SK-N-SH treated with all-trans-retinoic acid at 6 μM for 48 hours (cell line): ENCODE data around the gene TMC6.

Experiments used
- TF ChIP-seq, protein P1 (sequence below): fragments of 250-450 bp; sonication (Bioruptor Pico); IDR thresholded peaks from 2 replicates; pipeline ENCODE4 v1.5.0; 2020; ENCODE audit warnings: mild to moderate bottlenecking, moderate library complexity
- TF ChIP-seq, protein P2 (sequence below): fragments of 250-450 bp; sonication (Bioruptor Pico); IDR thresholded peaks from 2 replicates; pipeline ENCODE4 v1.5.1; 2020; ENCODE audit warnings: low read depth, mild to moderate bottlenecking, moderate library complexity

DNA sequence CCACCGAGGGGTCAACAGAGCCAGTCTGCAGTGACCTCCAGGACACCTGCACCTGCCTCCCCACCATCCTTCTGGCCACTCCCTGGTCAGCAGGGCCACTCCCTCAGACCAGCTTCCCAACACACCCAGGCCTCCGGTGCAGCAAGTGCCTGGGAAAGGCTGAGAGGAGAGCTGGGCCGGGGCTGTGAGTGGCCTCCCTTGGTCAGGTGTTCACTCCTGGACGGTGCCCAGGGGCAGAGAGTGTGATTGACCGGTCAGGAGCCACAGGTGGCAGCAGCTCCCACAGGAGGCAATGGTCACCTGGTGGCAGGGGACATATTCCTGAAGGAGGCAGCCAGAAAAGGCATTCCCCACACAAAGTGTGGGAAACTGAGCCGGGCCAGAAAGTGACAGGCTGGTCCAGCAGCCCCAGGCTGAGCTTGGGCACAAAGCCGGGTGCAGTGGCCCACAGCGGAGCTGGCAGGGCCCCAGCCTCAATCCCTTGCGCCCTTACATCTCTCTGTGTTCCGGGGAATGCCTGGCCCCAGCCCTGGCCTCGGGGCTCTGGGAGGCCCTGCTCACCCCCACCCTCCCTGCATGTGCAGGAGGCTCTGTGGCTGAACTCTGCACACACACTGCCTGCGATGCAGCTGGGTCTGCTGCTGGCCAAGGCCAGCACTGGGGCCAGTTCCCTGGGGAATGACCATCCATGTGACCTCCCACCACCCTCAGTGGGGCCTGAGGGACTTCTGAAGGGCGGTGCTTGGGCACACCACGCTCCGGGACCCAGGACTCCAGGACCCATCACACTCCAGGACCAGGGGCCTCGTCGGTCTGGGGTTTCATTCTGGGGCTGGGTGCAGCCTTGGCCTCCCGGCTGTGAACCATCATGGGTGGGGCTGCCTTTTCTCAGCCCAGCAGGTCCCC lies 16.4 kb upstream of the TMC6 start:
- TF ChIP-seq, protein P1, sequence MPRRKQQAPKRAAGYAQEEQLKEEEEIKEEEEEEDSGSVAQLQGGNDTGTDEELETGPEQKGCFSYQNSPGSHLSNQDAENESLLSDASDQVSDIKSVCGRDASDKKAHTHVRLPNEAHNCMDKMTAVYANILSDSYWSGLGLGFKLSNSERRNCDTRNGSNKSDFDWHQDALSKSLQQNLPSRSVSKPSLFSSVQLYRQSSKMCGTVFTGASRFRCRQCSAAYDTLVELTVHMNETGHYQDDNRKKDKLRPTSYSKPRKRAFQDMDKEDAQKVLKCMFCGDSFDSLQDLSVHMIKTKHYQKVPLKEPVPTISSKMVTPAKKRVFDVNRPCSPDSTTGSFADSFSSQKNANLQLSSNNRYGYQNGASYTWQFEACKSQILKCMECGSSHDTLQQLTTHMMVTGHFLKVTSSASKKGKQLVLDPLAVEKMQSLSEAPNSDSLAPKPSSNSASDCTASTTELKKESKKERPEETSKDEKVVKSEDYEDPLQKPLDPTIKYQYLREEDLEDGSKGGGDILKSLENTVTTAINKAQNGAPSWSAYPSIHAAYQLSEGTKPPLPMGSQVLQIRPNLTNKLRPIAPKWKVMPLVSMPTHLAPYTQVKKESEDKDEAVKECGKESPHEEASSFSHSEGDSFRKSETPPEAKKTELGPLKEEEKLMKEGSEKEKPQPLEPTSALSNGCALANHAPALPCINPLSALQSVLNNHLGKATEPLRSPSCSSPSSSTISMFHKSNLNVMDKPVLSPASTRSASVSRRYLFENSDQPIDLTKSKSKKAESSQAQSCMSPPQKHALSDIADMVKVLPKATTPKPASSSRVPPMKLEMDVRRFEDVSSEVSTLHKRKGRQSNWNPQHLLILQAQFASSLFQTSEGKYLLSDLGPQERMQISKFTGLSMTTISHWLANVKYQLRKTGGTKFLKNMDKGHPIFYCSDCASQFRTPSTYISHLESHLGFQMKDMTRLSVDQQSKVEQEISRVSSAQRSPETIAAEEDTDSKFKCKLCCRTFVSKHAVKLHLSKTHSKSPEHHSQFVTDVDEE (CRISPR knock-in tag), result no peak
- TF ChIP-seq, protein P2, sequence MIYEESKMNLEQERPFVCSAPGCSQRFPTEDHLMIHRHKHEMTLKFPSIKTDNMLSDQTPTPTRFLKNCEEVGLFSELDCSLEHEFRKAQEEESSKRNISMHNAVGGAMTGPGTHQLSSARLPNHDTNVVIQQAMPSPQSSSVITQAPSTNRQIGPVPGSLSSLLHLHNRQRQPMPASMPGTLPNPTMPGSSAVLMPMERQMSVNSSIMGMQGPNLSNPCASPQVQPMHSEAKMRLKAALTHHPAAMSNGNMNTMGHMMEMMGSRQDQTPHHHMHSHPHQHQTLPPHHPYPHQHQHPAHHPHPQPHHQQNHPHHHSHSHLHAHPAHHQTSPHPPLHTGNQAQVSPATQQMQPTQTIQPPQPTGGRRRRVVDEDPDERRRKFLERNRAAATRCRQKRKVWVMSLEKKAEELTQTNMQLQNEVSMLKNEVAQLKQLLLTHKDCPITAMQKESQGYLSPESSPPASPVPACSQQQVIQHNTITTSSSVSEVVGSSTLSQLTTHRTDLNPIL (CRISPR knock-in tag), result no peak
